ENCODE data around the gene C1orf159.

- TF ChIP-seq CTCF (IDR thresholded peaks at IDR 0.05; ENCODE audit: borderline replicate concordance, extremely low read depth, low read length, poor library complexity, severe bottlenecking): no peak
- TF ChIP-seq EZH2 (IDR thresholded peaks at IDR 0.05; ENCODE audit: borderline replicate concordance, low read depth, low read length, severe bottlenecking): no peak
Observed at GRCh38 chr1:1165485-1165884, 49.6 kb upstream of the C1orf159 start.

Data from DND-41 (cell line).